HEK293 (cell line): ENCODE results near the gene DBF4.
A peak's percentile ranks its signal among the peaks of the same experiment; 100 is the strongest.

Experiments
- CTCF ChIP-seq: fragments of 450-650 bp; formaldehyde crosslinking; IDR thresholded peaks from 2 replicates; pipeline ENCODE4 v1.5.1; 2016; ENCODE audit warnings: missing biosample characterization, missing genetic modification characterization
- PBX3 ChIP-seq: sonication (generic); formaldehyde crosslinking; IDR thresholded peaks from 2 replicates; pipeline ENCODE4 v1.8.1; 2022; ENCODE audit warnings: mild to moderate bottlenecking, moderate library complexity, missing genetic modification reagents
- SP2 ChIP-seq: fragments of 450-650 bp; formaldehyde crosslinking; IDR thresholded peaks from 2 replicates; pipeline ENCODE4 v1.5.1; 2016; ENCODE audit warnings: missing biosample characterization, missing genetic modification characterization
- YY2 ChIP-seq: fragments of 450-650 bp; formaldehyde crosslinking; IDR thresholded peaks from 2 replicates; pipeline ENCODE4 v1.5.1; 2016; ENCODE audit warnings: missing biosample characterization, missing genetic modification characterization
- ZBTB11 ChIP-seq: fragments of 450-650 bp; formaldehyde crosslinking; conservative IDR thresholded peaks from 2 replicates; pipeline ENCODE4 v1.5.1; 2016; ENCODE audit warnings: low read depth, missing biosample characterization, missing genetic modification characterization
- ZFHX2 ChIP-seq: fragments of 450-650 bp; formaldehyde crosslinking; conservative IDR thresholded peaks from 2 replicates; pipeline ENCODE4 v1.5.1; 2016; ENCODE audit warnings: missing biosample characterization, missing genetic modification characterization
- ZNF138 ChIP-seq: fragments of 450-650 bp; formaldehyde crosslinking; IDR thresholded peaks from 2 replicates; pipeline ENCODE4 v1.5.1; 2016; ENCODE audit warnings: missing biosample characterization, missing genetic modification characterization, borderline replicate concordance
- ZNF169 ChIP-seq: fragments of 450-650 bp; formaldehyde crosslinking; IDR thresholded peaks from 2 replicates; pipeline ENCODE4 v1.5.1; 2016; ENCODE audit warnings: missing biosample characterization, missing genetic modification characterization
- ZNF24 ChIP-seq: fragments of 450-650 bp; formaldehyde crosslinking; IDR thresholded peaks from 2 replicates; pipeline ENCODE4 v1.5.1; 2016; ENCODE audit warnings: missing biosample characterization, missing genetic modification characterization
- ZNF335 ChIP-seq: fragments of 450-650 bp; formaldehyde crosslinking; conservative IDR thresholded peaks from 2 replicates; pipeline ENCODE4 v1.5.1; 2016; ENCODE audit warnings: missing biosample characterization, missing genetic modification characterization
- ZNF398 ChIP-seq: fragments of 450-650 bp; formaldehyde crosslinking; IDR thresholded peaks from 2 replicates; pipeline ENCODE4 v1.5.1; 2017; ENCODE audit warnings: missing biosample characterization, missing genetic modification characterization
- ZNF629 ChIP-seq: fragments of 450-650 bp; formaldehyde crosslinking; IDR thresholded peaks from 2 replicates; pipeline ENCODE4 v1.5.1; 2017; ENCODE audit warnings: missing biosample characterization, missing genetic modification characterization
- ZNF777 ChIP-seq: fragments of 450-650 bp; formaldehyde crosslinking; IDR thresholded peaks from 2 replicates; pipeline ENCODE4 v1.5.1; 2017; ENCODE audit warnings: missing biosample characterization, missing genetic modification characterization, borderline replicate concordance
- ZSCAN30 ChIP-seq: fragments of 450-650 bp; IDR thresholded peaks from 2 replicates; pipeline ENCODE4 v1.5.1; 2018; ENCODE audit warnings: missing biosample characterization, mild to moderate bottlenecking, missing genetic modification characterization, moderate library complexity
- TF ChIP-seq, protein P1 (sequence below): fragments of 450-650 bp; formaldehyde crosslinking; IDR thresholded peaks from 2 replicates; pipeline ENCODE4 v1.5.1; 2016; ENCODE audit warnings: missing biosample characterization, missing genetic modification characterization
- TF ChIP-seq, protein P2 (sequence below): fragments of 450-650 bp; formaldehyde crosslinking; IDR thresholded peaks from 2 replicates; pipeline ENCODE4 v1.5.1; 2016; ENCODE audit warnings: missing biosample characterization, missing genetic modification characterization

DBF4 gene

DNA sequence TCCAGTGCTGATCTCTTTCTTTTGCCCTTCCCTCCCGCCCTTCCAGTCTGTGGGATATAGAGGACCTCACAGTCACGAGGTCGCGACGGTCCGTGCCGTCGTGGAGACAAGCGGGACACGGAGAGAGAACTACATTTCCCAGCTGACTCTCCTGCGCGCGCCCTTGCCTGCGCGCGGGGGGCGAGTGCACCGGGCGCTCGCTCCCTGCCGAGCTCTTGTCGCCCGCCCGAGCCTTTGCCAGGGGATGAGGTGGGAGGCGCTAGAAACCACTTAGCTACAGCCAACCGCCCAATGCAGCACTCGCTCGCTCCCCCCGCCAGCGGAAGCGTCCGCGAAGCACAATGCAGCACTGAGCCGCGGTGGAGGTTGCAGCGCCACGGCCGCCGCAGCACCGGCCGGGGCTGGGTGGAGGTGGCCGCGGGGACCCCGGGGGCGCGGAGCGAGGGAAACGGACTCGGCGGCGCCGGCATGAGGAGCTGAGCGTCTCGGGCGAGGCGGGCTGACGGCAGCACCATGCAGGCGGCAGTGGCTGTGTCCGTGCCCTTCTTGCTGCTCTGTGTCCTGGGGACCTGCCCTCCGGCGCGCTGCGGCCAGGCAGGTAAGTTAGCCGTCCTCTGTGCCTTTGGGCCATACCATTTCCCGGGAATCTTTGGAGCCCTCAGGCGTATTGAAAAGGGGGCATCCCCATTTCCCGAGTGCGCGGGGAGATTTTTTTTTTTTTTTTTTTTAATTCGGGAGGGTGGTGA lies 57.8 kb downstream of the DBF4 start, which contains the start of gene ADAM22 (continued):
- TF ChIP-seq, protein P1, sequence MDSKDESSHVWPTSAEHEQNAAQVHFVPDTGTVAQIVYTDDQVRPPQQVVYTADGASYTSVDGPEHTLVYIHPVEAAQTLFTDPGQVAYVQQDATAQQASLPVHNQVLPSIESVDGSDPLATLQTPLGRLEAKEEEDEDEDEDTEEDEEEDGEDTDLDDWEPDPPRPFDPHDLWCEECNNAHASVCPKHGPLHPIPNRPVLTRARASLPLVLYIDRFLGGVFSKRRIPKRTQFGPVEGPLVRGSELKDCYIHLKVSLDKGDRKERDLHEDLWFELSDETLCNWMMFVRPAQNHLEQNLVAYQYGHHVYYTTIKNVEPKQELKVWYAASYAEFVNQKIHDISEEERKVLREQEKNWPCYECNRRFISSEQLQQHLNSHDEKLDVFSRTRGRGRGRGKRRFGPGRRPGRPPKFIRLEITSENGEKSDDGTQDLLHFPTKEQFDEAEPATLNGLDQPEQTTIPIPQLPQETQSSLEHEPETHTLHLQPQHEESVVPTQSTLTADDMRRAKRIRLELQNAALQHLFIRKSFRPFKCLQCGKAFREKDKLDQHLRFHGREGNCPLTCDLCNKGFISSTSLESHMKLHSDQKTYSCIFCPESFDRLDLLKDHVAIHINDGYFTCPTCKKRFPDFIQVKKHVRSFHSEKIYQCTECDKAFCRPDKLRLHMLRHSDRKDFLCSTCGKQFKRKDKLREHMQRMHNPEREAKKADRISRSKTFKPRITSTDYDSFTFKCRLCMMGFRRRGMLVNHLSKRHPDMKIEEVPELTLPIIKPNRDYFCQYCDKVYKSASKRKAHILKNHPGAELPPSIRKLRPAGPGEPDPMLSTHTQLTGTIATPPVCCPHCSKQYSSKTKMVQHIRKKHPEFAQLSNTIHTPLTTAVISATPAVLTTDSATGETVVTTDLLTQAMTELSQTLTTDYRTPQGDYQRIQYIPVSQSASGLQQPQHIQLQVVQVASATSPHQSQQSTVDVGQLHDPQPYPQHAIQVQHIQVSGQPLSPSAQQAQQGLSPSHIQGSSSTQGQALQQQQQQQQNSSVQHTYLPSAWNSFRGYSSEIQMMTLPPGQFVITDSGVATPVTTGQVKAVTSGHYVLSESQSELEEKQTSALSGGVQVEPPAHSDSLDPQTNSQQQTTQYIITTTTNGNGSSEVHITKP (tag by site-specific recombination), result no peak
- TF ChIP-seq ZBTB11 (peak; percentile 87), YY2 (tag by site-specific recombination) (no peak), ZNF398 (tag by site-specific recombination) (peak; percentile 66), SP2 (tag by site-specific recombination) (peak; percentile 48), ZNF169 (tag by site-specific recombination) (no peak), PBX3 (CRISPR knock-in tag) (peak; percentile 49; the same call in 1 of the 2 replicates), ZSCAN30 (tag by site-specific recombination) (peak; percentile 88), ZNF777 (tag by site-specific recombination) (0 out of 2 replicates have a peak, but pooled peaks have one; percentile 23), CTCF (peak; percentile 66; the same call in 1 of the 2 replicates), ZNF138 (tag by site-specific recombination) (no peak), ZNF335 (tag by site-specific recombination) (peak; percentile 95), ZFHX2 (tag by site-specific recombination) (peak; percentile 45; the same call in 1 of the 2 replicates), ZNF24 (tag by site-specific recombination) (peak; percentile 26; the same call in 1 of the 2 replicates), ZNF629 (tag by site-specific recombination) (0 out of 2 replicates have a peak, but pooled peaks have one; percentile 12)
- TF ChIP-seq, protein P2, sequence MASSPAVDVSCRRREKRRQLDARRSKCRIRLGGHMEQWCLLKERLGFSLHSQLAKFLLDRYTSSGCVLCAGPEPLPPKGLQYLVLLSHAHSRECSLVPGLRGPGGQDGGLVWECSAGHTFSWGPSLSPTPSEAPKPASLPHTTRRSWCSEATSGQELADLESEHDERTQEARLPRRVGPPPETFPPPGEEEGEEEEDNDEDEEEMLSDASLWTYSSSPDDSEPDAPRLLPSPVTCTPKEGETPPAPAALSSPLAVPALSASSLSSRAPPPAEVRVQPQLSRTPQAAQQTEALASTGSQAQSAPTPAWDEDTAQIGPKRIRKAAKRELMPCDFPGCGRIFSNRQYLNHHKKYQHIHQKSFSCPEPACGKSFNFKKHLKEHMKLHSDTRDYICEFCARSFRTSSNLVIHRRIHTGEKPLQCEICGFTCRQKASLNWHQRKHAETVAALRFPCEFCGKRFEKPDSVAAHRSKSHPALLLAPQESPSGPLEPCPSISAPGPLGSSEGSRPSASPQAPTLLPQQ (tag by site-specific recombination), result 0 out of 2 replicates have a peak, but pooled peaks have one; percentile 17
- TF ChIP-seq, all 188 proteins: peak for 41
